Naive thymus-derived CD4-positive, alpha-beta T cell (primary cell): ENCODE data around the gene CMIP. TPM values are rescaled to one million over a fixed set of nuclear protein-coding genes. Genes with fewer than 3 reads are reported as not detected.
"Not testable (repeated sequence)": the region's sequence is repeated elsewhere in the genome, so short reads cannot be mapped to it uniquely, and the experiment has no call there.

ENCODE experiments used
- ATAC-seq: fragments of 150-1000 bp; cut with Tn5 transposase; 2 replicates; pipeline ENCODE4 v1.10.0; 2021; ENCODE audit warnings: mild to moderate bottlenecking, moderate library complexity
- CTCF ChIA-PET: fragments of 350-600 bp; sonication (Branson Sonifier 250); formaldehyde crosslinking; loops from one replicate; lab custom pipeline; 2021; ENCODE audit warnings: antibody characterized with exemption; lab: Charles Lee
- POLR2A ChIA-PET: fragments of 350-600 bp; sonication (Branson Sonifier 250); formaldehyde crosslinking; loops from one replicate; lab custom pipeline; 2021; ENCODE audit warnings: antibody characterized with exemption, inconsistent platforms; lab: Charles Lee
- DNase-seq, 9 donors: peaks; one replicate each; pipeline versions ENCODE4 v3.0.0 to v3.0.0-alpha.2; 2020 to 2022; ENCODE audit warnings: mixed read lengths in 1 of 9
- H3K27ac ChIP-seq: one replicate; pipeline ENCODE4 v1.7.0; 2013; ENCODE audit warnings: mild to moderate bottlenecking, low read depth, low read length, moderate library complexity
- H3K27me3 ChIP-seq, 2 donors: one replicate each; pipeline ENCODE4 v1.7.0; 2013; ENCODE audit warnings: low read length in 2 of 2, mild to moderate bottlenecking in 2 of 2, moderate library complexity in 2 of 2; ENCODE audit not compliant: control insufficient read depth in 2 of 2, insufficient read depth in 2 of 2
- H3K36me3 ChIP-seq, 3 experiments: 1 replicate in 2 of 3; 2 replicates in 1 of 3; pipeline ENCODE4 v1.7.0; 2013; ENCODE audit warnings: low read length in 3 of 3, mild to moderate bottlenecking in 3 of 3, moderate library complexity in 1 of 3; ENCODE audit not compliant: insufficient read depth in 3 of 3, control insufficient read depth in 2 of 3
- H3K4me1 ChIP-seq, 2 donors: one replicate each; pipeline ENCODE4 v1.7.0; 2013; ENCODE audit warnings: low read length in 2 of 2, mild to moderate bottlenecking in 2 of 2, moderate library complexity in 1 of 2; ENCODE audit not compliant: control insufficient read depth in 2 of 2, insufficient read depth in 2 of 2
- H3K4me3 ChIP-seq: 2 replicates; pipeline ENCODE4 v1.7.0; 2013; ENCODE audit warnings: mild to moderate bottlenecking, low read length
- H3K9me3 ChIP-seq, 3 experiments: 1 replicate in 2 of 3; 2 replicates in 1 of 3; pipeline ENCODE4 v1.7.0; 2013; ENCODE audit warnings: low read length in 3 of 3; ENCODE audit not compliant: control insufficient read depth in 2 of 3
- H3K27ac Mint-ChIP-seq, 9 donors: one replicate each; pipeline ENCODE4 v1.8.0; 2020 to 2022; ENCODE audit warnings: mixed read lengths in 9 of 9, mild to moderate bottlenecking in 8 of 9, moderate library complexity in 5 of 9, inconsistent platforms in 2 of 9
- H3K27me3 Mint-ChIP-seq, 5 donors: one replicate each; pipeline ENCODE4 v1.8.0; 2021 to 2022; ENCODE audit warnings: mixed read lengths in 5 of 5, mild to moderate bottlenecking in 1 of 5
- H3K36me3 Mint-ChIP-seq, 5 donors: one replicate each; pipeline ENCODE4 v1.8.0; 2020 to 2022; ENCODE audit warnings: mixed read lengths in 5 of 5, mild to moderate bottlenecking in 3 of 5, inconsistent platforms in 1 of 5
- H3K4me1 Mint-ChIP-seq, 7 donors: one replicate each; pipeline ENCODE4 v1.8.0; 2020 to 2022; ENCODE audit warnings: mixed read lengths in 7 of 7, mild to moderate bottlenecking in 3 of 7, inconsistent platforms in 1 of 7
- H3K4me3 Mint-ChIP-seq, 10 donors: one replicate each; pipeline ENCODE4 v1.8.0; 2020 to 2022; ENCODE audit warnings: mild to moderate bottlenecking in 10 of 10, mixed read lengths in 10 of 10, moderate library complexity in 6 of 10, inconsistent platforms in 2 of 10
- H3K9me3 Mint-ChIP-seq, 11 donors: one replicate each; pipeline ENCODE4 v1.8.0; 2020 to 2022; ENCODE audit warnings: mixed read lengths in 11 of 11, mild to moderate bottlenecking in 4 of 11, inconsistent platforms in 1 of 11, moderate library complexity in 1 of 11
- intact Hi-C, 2 donors: fragments of 100-400 bp; cut with micrococcal nuclease; formaldehyde crosslinking; loops; one replicate each; pipeline ENCODE4 v1.15.1; 2023
- polyA plus RNA-seq, 2 donors: library from polyadenylated mRNA; unstranded; fragments of 300-500 nt; fragmentation: Illumina TruSeq; gene quantifications; one replicate each; pipeline ENCODE4 v1.2.3, GENCODE V29; 2021
- total RNA-seq, 6 experiments: library from RNA in 5 of 6; stranded (reverse) in 5 of 6; gene quantifications; 1 replicate in 5 of 6; 2 replicates in 1 of 6; pipeline ENCODE4 v1.2.3 and lab custom pipeline; 2021 to 2026

The CMIP gene
- total and polyA plus RNA-seq, 7 experiments from 2014 or later, result 0.66 to 75.4 (median 34.3) TPM

DNA sequence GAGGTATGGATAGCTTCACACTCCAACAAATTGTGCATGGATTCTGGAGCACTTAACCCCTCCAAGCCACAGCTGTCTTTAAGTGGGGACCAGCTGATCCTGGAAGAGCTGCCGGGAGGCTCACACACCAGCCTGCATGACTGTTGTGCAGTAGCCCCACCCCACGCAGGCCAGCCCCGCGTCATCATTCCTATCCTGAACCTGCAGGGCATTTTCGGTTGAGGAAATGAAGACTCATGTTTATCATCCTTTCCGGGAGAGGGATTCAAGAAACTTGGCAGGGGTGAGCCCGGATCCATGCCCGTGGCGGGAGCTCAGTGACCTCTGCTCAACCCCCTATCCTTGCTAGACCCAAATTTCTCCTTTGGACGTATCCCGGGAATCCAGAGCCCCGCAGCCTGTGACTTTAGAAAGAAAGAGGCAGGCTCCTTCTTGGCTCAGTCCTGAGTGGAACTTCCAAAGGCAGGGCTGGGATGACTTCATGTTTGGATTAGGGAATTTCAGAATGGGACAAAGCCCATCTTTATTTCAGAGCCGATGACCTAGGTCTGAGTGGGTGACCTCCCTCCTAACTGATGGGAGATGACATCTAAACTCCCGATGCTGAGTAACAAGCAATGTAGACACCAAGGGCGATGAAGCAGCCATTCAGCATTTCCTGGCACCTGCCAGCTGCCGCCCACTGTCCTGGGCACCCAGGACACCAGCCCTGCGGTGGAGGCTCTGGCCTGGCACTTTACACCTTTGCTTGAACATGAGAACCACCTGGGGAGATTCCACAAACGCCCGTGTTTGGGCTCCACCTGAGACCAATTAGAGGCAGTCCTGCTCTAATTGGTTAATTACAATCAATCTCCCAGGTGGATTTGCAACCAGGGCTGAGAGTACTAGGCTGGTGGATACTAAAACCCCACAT is 43.3 kb upstream of the CMIP start:
- CTCF ChIA-PET, result interaction anchor here (0.6 to 3.1 kb wide), 6 partner anchors 10 to 329 kb away, joined by 3 to 12 read pairs (median 3); no protein-coding TSS in a partner anchor
- H3K4me1 ChIP-seq, result no peaks in the 10 kb centered on the region
- no peak overlapping the region for H3K4me3 ChIP-seq
- Mint-ChIP-seq H3K4me3 (no peak overlapping the region), H3K27ac (no peak overlapping the region), H3K36me3 (peaks cover 0 to 3% (median 0%) of the 10 kb centered on the region in 5 donors), H3K27me3 (peaks cover 0 to 2% (median 0%) of the 10 kb centered on the region in 5 donors), H3K9me3 (peaks cover 0 to 4% (median 0%) of the 10 kb centered on the region in 11 donors), H3K4me1 (peaks cover 0 to 4% (median 0%) of the 10 kb centered on the region in 7 donors)
- ATAC-seq, result no peak
- H3K36me3 ChIP-seq, result no peaks in the 10 kb centered on the region
- H3K9me3 ChIP-seq, result no peaks in the 10 kb centered on the region
- no peak for DNase-seq
- H3K27ac ChIP-seq, result no peak overlapping the region
- H3K27me3 ChIP-seq, result no peaks in the 10 kb centered on the region
- intact Hi-C loops, result loop anchor here in 1 of 2 donors (5.0 kb wide), 1 partner anchor 336 kb away; no protein-coding TSS in a partner anchor
- POLR2A ChIA-PET, result no interaction called here

DNA sequence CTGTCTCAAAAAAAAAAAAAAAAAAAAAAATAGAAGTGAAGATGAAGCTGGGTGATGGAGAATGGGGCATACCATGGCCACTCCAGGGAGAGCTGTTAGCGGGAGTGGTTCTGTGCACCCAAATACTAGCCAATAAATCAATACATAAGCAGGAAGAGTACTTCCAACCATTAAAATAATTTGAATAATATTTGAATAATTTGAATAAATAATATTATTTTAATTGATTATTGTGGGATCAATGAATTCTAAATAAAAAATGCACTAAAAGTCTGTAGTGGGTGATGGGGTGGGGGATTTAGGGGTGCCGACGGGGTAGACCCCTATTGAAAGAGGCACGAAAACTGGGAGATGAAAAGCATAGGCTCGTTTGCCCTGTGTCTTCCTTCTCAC is 41.4 kb upstream of the CMIP start:
- Histone ChIP-seq H3K27me3 (no peaks in the 10 kb centered on the region), H3K4me3 (no peak overlapping the region), H3K36me3 (no peaks in the 10 kb centered on the region), H3K4me1 (no peaks in the 10 kb centered on the region), H3K9me3 (no peaks in the 10 kb centered on the region), H3K27ac (no peak overlapping the region)
- Mint-ChIP-seq H3K27me3 (peaks cover 0 to 2% (median 0%) of the 10 kb centered on the region in 5 donors), H3K4me1 (peaks cover 0 to 4% (median 0%) of the 10 kb centered on the region in 7 donors), H3K9me3 (peaks cover 0 to 4% (median 0%) of the 10 kb centered on the region in 11 donors), H3K36me3 (peaks cover 0 to 3% (median 0%) of the 10 kb centered on the region in 5 donors), H3K27ac (peak overlapping the region in 1 of 9 donors; percentile 18), H3K4me3 (peak overlapping the region in 3 of 10 donors; percentile 28 to 43 (median 32))
- intact Hi-C loops, result loop anchor here (1.0 to 5.0 kb wide), 10 partner anchors 37 to 335 kb away; partner anchors contain the start of gene CMIP (in 1 of the 2)
- CTCF ChIA-PET, result interaction anchor here (0.6 to 3.1 kb wide), 7 partner anchors 214 to 342 kb away, joined by 3 to 12 read pairs (median 4); no protein-coding TSS in a partner anchor
- DNase-seq (no peak), ATAC-seq (no peak)
- POLR2A ChIA-PET, result interaction anchor here (1.1 kb wide), 1 partner anchor 67 kb away, joined by 3 read pairs; no protein-coding TSS in a partner anchor

DNA sequence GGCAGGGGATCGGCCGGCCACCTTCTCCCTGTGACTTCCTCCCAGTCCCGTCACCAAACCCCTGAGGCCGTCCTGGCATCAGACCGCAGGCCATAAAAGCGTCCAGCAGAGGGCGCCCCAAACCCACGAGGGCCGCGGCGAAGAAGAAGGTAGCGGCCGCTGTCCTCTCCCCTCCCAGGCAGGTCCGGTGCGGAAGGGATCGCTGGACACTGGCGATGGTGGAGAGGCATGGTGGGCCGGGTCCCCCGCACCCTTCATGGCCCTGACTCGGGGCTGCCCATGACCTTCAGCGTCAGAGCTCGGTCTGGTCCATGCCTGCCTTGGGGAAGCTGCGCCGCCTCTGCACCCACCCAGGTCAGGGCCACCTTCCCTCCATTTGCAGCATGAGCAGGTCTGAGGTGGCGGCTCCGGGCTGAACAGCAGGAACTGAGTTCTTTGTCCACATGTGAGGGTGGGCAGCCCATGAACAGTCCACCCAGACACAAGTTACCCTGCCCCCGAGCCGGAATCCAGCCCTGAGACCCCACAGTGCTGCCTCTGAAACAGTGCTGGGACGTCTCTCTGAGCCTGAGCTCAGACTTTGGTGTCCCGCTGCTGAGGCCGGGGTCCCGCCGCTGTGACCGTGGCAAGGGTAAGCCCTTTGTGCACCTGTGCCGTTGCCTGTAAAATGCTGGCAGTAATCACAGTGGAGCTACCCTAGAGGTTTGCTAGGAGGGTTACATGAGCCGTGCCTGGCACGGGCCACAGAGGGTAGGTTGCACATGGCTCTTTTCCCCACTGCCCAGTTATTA is 40.8 kb upstream of the CMIP start:
- peak; percentile 45 to 86 (median 68) for DNase-seq
- peak overlapping the region; percentile 34 for H3K4me3 ChIP-seq
- POLR2A ChIA-PET, result interaction anchor here (1.0 kb wide), 1 partner anchor 48 kb away, joined by 3 read pairs; no protein-coding TSS in a partner anchor
- no peaks in the 10 kb centered on the region for H3K36me3 ChIP-seq
- Mint-ChIP-seq H3K27me3 (peaks cover 0 to 6% (median 0%) of the 10 kb centered on the region in 5 donors), H3K9me3 (peaks cover 0 to 4% (median 0%) of the 10 kb centered on the region in 11 donors), H3K4me1 (peaks cover 0 to 4% (median 0%) of the 10 kb centered on the region in 7 donors), H3K27ac (peak overlapping the region in 1 of 9 donors; percentile 18), H3K4me3 (peak overlapping the region in 5 of 10 donors; percentile 25 to 43 (median 32)), H3K36me3 (peaks cover 0 to 3% (median 0%) of the 10 kb centered on the region in 5 donors)
- H3K27ac ChIP-seq, result no peak overlapping the region
- no peaks in the 10 kb centered on the region for H3K27me3 ChIP-seq
- intact Hi-C loops, result loop anchor here (1.0 to 5.0 kb wide), 10 partner anchors 37 to 335 kb away; partner anchors contain the start of gene CMIP (in 1 of the 2)
- peak; percentile 96 for ATAC-seq
- CTCF ChIA-PET, result interaction anchor here (0.5 to 3.1 kb wide), 18 partner anchors 13 to 352 kb away, joined by 3 to 12 read pairs (median 4); no protein-coding TSS in a partner anchor
- H3K4me1 ChIP-seq, result no peaks in the 10 kb centered on the region
- no peaks in the 10 kb centered on the region for H3K9me3 ChIP-seq

DNA sequence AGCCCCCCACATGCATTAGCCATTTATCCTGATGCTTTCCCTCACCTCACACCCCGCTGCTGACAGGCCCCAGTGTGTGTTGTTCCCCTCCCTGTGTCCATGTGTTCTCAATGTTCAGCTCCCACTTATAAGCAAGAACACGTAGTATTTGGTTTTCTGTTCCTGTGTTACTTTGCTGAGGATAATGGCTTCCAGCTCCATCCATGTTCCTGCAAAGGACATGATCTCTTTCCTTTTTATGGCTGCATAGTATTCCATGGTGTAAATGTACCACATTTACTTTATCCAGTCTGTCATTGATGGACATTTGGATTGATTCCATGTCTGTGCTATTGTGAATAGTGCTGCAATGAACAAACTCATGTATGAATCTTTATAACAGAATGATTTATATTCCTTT is 39.6 kb upstream of the CMIP start:
- intact Hi-C loops, H3K9me3 Mint-ChIP-seq, H3K27ac ChIP-seq, POLR2A ChIA-PET, H3K36me3 ChIP-seq, H3K4me1 ChIP-seq, ATAC-seq, H3K4me3 ChIP-seq, H3K27me3 ChIP-seq, H3K4me1 Mint-ChIP-seq, DNase-seq, H3K9me3 ChIP-seq, H3K36me3 Mint-ChIP-seq, H3K27me3 Mint-ChIP-seq: not testable (repeated sequence)
- Mint-ChIP-seq H3K27ac (peak overlapping the region in 1 of 9 donors; percentile 6), H3K4me3 (peak overlapping the region in 2 of 10 donors; percentile 2 to 25)
- CTCF ChIA-PET, result interaction anchor here (0.8 to 1.8 kb wide), 3 partner anchors 212 to 334 kb away, joined by 3 to 6 read pairs (median 3); no protein-coding TSS in a partner anchor

DNA sequence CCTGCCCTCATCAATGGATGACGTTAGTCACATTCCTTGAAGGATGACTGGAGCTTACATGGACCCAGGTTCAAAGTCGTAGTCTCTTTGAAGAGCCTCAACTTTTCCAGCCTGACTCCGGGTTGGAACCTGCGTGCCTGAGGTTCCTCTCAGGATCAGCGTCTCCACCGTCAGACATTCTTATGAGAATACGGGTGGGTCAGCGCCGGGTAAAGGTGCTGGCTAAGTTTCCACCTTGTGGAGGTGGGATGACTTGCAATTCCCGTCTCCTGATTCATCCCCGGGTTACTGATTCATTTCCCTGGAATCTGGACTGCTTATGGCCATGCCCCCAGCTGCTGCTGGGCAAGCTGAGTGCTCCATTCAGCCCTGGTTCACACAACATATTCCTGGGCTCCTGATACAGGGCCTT is 38.9 kb upstream of the CMIP start:
- no peaks in the 10 kb centered on the region for H3K27me3 ChIP-seq
- ChIA-PET CTCF (interaction anchor here (0.8 kb wide), 1 partner anchor 333 kb away, joined by 3 read pairs; no protein-coding TSS in a partner anchor), POLR2A (no interaction called here)
- intact Hi-C loops, result no loop called here
- H3K9me3 Mint-ChIP-seq, result peaks cover 0 to 3% (median 0%) of the 10 kb centered on the region in 11 donors
- H3K27me3 Mint-ChIP-seq, result peaks cover 0 to 14% (median 0%) of the 10 kb centered on the region in 5 donors
- H3K4me1 ChIP-seq, result no peaks in the 10 kb centered on the region
- H3K4me3 ChIP-seq, result no peak overlapping the region
- DNase-seq (no peak), ATAC-seq (no peak)
- H3K4me3 Mint-ChIP-seq, result no peak overlapping the region
- peaks cover 0 to 7% (median 0%) of the 10 kb centered on the region in 7 donors for H3K4me1 Mint-ChIP-seq
- no peaks in the 10 kb centered on the region for H3K9me3 ChIP-seq
- H3K36me3 Mint-ChIP-seq, result no peaks in the 10 kb centered on the region
- H3K27ac Mint-ChIP-seq, result no peak overlapping the region
- H3K27ac ChIP-seq, result no peak overlapping the region
- H3K36me3 ChIP-seq, result no peaks in the 10 kb centered on the region
